ENCODE measurements around the gene MRGPRE.

MRGPRE gene

DNA sequence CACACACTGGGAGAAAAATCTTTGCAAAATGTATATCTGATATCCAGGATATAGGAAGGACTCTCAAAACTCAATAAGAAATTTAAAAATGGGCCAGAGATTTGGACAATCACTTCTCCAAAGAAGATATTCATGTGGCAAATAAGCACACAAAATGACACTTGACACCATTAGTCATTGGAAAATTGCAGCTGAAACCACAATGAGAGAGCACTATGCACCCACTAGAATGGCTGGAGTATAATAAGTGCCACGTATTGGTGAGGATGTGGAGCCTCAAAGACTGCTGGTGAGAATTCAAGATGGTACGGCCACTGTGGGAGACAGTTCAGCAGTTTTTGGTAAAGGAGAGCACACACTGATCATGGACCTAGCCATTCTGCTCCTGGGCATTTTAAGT lies 54.3 kb downstream of the MRGPRE start:
- DNase-seq, result no peak

Data from activated naive CD4-positive, alpha-beta T cell treated with anti-CD3 and anti-CD28 coated beads, Interleukin-2, amount 50 U/mL, for 16 hours (primary cell).